Measurements from ENCODE around the gene TGFBRAP1.

Gene TGFBRAP1

DNA sequence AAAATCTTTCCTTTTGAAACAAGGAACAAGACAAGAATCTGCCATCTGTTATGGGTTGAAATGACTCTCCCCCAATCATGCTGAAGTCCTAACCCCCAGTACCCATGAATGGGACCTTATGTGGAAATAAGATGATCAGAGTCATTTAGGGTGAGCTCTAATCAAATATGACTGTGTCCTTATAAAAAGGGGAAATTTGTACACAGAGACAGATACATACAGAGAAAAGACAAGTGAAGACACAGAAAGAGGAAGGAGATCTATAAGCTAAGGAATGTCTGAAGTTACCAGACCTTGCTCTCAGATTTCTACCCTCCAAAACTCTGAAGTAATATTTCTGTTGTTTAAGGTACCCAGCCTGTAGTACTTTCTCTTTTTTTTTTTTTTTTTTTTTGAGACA lies 15.7 kb downstream of the TGFBRAP1 start:
- no peak for DNase-seq

DNA sequence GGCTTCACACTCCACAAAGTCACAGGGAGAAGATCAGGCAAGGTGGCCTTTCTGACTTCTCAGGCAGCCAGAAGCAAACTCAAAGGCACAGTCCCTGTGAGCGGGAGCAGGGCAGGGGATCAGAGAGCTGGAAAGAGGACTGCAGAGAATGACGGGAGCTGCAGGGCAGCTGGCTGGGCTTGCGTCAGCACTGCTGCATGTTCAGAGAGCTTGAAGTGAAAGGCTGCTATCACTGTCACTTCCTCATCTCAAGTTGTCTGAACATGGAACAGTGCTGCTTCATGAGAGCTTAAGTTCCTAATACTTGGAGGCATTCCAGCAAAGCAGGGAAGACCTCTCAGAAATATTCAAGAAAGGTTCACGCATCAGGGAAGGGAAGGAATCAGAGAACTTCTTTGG lies 20.4 kb downstream of the TGFBRAP1 start:
- DNase-seq, result no peak

DNA sequence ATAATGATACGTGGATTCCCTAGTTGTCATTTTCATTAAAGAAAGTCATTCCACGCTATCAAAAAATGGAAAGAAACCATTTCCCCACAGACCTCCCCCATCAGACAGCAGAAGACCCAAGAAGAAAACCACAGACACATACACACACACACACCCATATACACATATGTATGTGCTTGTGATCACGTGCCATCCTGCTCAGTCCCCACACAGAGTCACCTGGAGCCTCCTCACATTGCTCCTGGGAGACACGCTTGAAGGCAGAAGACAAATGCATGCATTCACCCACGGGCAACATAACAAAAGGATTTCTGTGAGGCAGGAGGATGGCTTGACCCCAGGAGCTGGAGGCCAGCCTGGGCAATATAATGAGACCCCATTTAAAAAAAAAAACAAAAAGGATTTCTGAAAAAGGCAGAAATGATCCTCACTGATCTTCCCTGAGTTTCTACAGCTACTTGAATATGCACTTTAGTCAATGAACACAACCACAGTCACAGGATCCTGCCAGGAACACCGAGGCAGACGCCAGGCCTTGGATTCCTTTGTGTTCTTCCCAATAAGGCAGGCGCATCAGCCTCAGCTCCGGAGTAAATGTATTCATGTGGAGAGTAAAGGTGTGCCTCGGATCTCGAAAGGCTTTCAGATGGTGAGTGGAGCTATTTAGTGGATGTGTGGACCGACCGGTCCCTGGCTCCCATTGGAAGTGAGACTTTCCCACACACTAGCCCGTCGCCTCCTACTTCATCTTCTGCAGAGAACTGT lies 21.0 kb downstream of the TGFBRAP1 start:
- DNase-seq, result no peak

GRCh38 chr2:105307962-105308361 lies 21.6 kb downstream of the TGFBRAP1 start:
- DNase-seq, result no peak

- no peak for DNase-seq
Measured at GRCh38 chr2:105307550-105307949, 22.0 kb downstream of the TGFBRAP1 start.

DNA sequence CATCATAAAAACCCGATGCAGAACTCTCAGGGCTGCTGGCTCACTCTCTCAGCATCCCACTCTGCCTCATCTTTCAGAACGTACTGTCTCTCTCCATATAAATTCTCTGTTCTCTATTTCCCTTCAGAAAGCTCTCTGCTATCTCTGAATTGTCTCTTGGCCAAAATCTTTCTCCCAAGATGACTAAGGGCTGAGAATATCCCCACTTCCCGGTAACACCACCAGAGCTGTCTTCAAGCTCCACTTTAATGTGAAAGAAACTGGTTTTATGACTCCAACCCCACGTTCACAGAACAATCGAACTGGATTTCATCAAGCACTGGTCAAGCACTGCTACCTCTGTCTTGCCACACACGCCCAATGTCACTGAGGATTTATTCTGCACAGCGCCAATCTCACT lies 22.4 kb downstream of the TGFBRAP1 start:
- DNase-seq, result no peak

DNA sequence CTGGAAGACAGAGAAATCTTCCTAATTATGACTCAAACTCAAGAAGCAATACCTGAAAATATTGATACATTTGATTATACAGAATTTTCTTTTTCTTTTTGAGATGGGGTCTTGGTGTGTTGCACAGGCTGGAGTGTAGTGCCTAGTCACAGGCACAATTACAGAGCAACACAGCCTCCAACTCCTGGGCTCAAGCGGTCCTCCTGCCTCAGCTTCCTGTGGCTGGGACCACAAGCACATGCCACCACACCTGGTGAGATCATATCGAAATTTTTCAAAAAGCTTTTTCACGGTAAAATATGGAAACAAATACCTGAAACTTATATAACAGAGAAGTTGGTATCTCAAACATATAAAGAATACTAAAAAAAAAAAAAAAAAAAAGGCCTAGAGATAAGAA lies 27.9 kb downstream of the TGFBRAP1 start:
- DNase-seq, result no peak

DNA sequence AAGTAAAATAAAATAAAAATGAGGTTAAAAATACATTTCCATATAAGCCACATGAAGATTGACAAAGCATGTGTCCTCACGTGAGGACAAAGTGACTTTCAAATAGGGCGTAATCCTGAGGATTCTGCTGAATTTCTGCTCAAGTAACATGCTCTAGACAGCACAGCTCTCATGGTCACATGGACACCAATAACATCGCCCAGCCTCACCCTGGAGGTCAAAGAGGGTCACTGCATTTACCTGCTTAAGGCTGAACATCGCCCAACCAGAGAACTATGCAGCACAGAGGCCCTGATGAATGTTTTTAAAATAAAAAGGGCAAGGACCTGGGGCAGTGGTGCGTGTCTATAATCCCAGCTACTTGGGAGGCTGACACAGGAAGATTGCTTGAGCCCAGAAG lies 30.2 kb downstream of the TGFBRAP1 start:
- DNase-seq, result no peak

DNA sequence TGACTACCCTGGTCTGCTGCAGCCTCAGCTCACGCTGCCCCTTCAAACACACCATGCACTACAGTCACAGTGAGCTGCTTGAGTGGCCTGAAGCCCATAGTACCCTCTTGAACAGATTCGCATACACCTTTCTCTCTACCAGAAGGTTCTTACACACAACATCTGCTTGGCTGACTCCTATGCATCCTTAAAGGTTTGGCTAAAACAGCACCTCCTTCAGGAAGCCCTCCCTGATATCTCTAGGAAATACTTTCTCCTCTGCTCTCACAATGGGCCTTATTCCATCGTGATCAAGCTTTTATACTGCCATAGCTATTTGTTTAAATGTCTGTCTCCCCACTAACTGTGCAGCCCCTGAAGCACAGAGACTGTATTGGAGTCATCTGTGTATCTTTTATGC lies 31.5 kb downstream of the TGFBRAP1 start:
- DNase-seq, result no peak

GRCh38 chr2:105297216-105297615 lies 32.3 kb downstream of the TGFBRAP1 start:
- DNase-seq, result no peak

DNA sequence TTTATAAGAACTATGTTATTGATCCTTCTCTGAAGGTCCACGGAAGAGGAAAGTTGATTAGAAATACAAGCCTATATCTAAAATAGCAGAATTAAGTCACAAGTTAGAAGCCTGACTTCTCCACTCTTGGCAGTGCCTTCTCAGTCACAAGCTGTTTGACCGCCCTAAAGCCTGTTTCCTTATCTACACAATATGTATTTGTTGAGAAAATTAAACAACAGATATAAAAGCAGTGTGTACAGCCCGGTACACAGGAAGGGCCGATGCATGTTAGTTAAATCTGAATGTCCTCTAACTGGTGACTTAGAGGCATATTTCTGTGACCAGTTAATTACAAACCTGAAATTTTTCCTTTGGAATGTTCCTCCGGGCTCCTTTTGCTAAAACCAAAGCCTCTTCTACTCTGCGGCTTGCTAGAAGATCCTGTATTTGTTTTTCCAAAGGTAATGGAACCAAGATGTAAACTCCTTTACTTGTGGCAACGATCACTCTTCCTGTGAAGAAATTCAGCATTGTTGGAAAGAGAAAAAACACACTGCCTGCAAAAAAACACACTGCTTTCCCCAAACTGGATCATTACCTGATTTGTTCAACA lies 33.4 kb downstream of the TGFBRAP1 start:
- DNase-seq, result no peak

- peak; percentile 14 for DNase-seq
Measured at GRCh38 chr2:105294844-105295481, 34.6 kb downstream of the TGFBRAP1 start.

GRCh38 chr2:105294046-105294445 lies 35.5 kb downstream of the TGFBRAP1 start:
- DNase-seq, result no peak

GRCh38 chr2:105291981-105292380 lies 37.6 kb downstream of the TGFBRAP1 start:
- DNase-seq, result no peak

GRCh38 chr2:105290981-105291660 lies 38.4 kb downstream of the TGFBRAP1 start:
- no peak for DNase-seq

DNA sequence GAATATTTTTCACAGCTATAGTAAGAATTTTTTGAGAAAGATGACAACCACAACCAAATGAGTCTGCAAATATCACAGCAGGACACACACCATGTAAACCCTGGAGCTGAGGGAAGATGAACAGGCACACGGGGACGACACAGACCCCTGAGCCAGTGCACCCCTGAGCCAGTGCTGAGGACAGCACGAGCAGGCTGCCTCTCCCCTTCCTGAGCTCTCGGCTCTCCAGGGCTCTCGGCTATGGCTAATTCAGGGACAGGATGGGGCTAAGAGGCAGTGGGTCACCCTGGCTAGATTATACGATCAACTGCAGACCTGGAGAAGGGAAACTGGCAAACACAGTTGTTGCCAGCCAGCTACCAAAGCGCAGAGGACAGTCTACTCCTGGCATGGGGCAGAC lies 41.4 kb downstream of the TGFBRAP1 start:
- no peak for DNase-seq

GRCh38 chr2:105287692-105288091 lies 41.8 kb downstream of the TGFBRAP1 start:
- peak; percentile 36 for DNase-seq

- DNase-seq, result no peak
Measured at GRCh38 chr2:105283532-105283931, 46.0 kb downstream of the TGFBRAP1 start.

DNA sequence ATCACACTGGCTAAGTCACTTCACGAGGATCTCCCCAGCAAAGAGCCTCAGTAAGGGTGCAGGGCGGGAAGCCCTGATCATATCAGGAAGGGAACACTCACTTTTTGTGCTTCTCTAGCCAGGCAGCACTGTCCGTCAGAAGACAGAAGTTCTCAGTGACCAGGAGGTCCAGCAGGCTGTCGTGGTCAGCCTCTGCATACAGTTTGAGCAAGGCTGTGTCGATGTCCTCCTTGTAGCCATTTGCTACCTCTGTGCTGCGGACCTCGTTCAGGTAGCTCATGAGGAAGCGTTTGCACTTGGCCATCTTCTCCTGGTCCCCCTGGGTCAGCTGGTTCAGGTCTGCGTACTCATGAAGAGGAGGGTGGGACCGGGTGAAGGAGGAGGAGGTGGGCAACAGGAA lies 49.3 kb downstream of the TGFBRAP1 start:
- DNase-seq, result no peak

DNA sequence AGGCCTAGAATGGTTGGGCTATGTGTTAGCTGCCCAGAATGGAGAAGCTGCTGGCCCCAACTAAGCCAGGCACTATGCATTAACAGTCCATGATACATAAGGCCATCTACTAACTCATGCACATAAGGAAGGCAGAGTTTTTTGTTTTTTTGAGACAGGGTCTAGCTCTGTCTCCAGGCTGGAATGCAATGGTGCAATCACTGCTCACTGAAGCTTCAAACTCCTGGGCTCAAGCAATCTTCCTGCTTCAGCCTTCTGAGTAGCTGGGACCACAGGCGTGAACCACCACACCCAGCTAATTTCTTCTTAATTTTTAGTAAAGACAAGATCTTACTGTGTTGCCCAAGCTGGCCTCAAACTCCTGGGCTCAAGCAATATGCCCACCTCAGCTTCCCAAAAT lies 50.4 kb downstream of the TGFBRAP1 start:
- DNase-seq, result no peak

- no peak for DNase-seq
Measured at GRCh38 chr2:105278654-105279053, 50.9 kb downstream of the TGFBRAP1 start.

- no peak for DNase-seq
Measured at GRCh38 chr2:105274046-105274445, 55.5 kb downstream of the TGFBRAP1 start.

DNA sequence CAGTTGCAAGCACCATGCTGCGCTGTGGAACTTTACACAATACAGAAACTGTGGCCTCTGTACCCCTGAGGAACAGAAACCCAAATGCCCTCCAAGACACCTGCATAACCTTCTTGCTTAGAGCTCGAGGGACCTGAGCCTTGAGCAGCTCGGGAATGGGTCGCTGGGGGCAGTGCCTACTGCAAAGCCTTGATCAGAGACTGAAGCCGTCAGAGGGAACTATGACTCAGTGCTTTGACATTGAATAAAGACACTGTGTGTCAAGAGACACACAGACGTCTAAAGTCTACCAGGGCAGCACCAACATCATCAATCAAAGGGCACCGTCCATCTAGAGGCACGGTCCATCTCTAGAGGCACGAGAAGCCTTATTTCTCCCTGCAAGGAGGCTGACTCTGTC lies 57.4 kb downstream of the TGFBRAP1 start:
- DNase-seq, result no peak

All from CD4-positive, alpha-beta T cell treated with Interleukin-17A for 4 hours (primary cell).